AG04450 (cell line): Measurements from ENCODE around the gene RPL36. TPM values are rescaled to one million over a fixed set of nuclear protein-coding genes. Genes with fewer than 3 reads are reported as not detected.

Experiments
- CTCF ChIA-PET: fragments of 300-600, 350-600 bp; formaldehyde crosslinking; extraction: SDS; loops from one replicate; lab custom pipeline; 2022; ENCODE audit warnings: antibody characterized with exemption, inconsistent platforms; lab: Charles Lee
- POLR2A ChIA-PET: fragments of 350-600 bp; formaldehyde crosslinking; extraction: SDS; loops from one replicate; lab custom pipeline; 2021; ENCODE audit warnings: antibody characterized with exemption, inconsistent platforms; lab: Yijun Ruan, JAX
- DNase-seq: peaks from one replicate; pipeline ENCODE4 v3.0.0-alpha.2; 2011; ENCODE audit warnings: low read depth, low spot score
- H3K27ac ChIP-seq: one replicate; pipeline ENCODE4 v1.5.1; 2012; ENCODE audit warnings: low read depth, low read length, control low read depth
- H3K27me3 ChIP-seq: one replicate; pipeline ENCODE4 v1.6.0; 2012; ENCODE audit warnings: low read length; ENCODE audit not compliant: control insufficient read depth, insufficient read depth
- H3K4me3 ChIP-seq: 2 replicates; pipeline ENCODE4 v1.5.1; 2011; ENCODE audit warnings: mild to moderate bottlenecking, low read depth, low read length, control low read depth
- H3K9me3 ChIP-seq: 2 replicates; pipeline ENCODE4 v1.5.1; 2012; ENCODE audit warnings: low read length; ENCODE audit not compliant: control insufficient read depth, insufficient read depth
- polyA plus RNA-seq: library from polyadenylated mRNA; depleted of rRNA; stranded (reverse); fragments of >200 nt; gene quantifications from 2 replicates; pipeline ENCODE4 v1.2.3, GENCODE V29; 2011
- TF ChIP-seq, protein P1 (sequence below): IDR thresholded peaks from 2 replicates; pipeline ENCODE4 v1.5.1; 2011; ENCODE audit warnings: low read depth, low read length, control low read depth, inconsistent platforms

Gene RPL36
- polyA plus RNA-seq, 1 experiment, result 478 TPM

DNA sequence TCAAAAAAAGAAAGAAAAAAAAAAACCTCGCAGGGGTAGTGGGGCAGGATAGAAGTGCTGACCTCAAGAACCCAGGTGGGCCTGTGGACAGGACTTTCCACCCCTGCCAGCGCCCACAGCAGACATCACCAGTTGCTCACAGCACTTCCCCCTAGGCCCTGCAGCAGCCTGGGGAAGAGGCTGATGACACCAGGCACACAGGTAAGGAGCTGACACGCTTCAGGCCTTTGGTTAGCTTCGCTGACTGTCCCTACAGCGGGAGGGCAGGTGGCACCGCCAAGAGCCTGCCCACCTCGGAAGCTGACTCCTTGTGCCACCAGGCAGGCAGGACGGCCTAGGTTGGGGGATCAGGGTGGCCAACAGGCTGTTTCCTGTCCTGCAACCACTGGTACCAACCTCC is 20.9 kb downstream of the RPL36 start:
- no peak overlapping the region for H3K4me3 ChIP-seq
- H3K9me3 ChIP-seq, result no peaks in the 10 kb centered on the region; the same call in 1 of the 2 replicates
- no peak for DNase-seq
- H3K27me3 ChIP-seq, result no peaks in the 10 kb centered on the region
- POLR2A ChIA-PET, result interaction anchor here (0.6 kb wide), 1 partner anchor 9 kb away, joined by 4 read pairs; the partner anchor contains the start of genes CATSPERD and LONP1
- H3K27ac ChIP-seq, result no peak overlapping the region
- TF ChIP-seq, protein P1, sequence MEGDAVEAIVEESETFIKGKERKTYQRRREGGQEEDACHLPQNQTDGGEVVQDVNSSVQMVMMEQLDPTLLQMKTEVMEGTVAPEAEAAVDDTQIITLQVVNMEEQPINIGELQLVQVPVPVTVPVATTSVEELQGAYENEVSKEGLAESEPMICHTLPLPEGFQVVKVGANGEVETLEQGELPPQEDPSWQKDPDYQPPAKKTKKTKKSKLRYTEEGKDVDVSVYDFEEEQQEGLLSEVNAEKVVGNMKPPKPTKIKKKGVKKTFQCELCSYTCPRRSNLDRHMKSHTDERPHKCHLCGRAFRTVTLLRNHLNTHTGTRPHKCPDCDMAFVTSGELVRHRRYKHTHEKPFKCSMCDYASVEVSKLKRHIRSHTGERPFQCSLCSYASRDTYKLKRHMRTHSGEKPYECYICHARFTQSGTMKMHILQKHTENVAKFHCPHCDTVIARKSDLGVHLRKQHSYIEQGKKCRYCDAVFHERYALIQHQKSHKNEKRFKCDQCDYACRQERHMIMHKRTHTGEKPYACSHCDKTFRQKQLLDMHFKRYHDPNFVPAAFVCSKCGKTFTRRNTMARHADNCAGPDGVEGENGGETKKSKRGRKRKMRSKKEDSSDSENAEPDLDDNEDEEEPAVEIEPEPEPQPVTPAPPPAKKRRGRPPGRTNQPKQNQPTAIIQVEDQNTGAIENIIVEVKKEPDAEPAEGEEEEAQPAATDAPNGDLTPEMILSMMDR, result no peak
- CTCF ChIA-PET, result no interaction called here

DNA sequence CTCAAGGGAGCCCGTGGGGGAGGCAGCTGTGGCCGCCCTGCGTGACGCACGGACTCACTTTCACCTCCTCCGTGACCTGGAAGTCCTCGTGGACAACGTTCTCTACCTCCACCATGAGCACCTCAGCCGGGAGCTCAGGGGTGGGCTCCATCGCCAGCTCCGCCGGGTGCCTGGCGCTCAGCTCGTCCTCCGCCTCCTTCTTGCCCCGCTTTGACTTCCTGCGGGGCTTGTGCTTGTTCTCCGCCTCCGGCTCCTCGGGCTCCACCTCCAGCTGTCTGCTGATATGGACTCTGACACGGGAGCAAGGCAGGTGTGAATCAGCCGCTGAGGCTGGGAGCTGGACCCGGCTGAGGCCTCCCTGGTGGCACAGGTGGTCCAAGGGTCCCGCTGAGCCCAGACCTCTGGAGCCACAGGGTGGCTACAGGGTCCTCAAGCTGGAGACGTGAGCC is 21.6 kb downstream of the RPL36 start:
- POLR2A ChIA-PET, result no interaction called here
- Histone ChIP-seq H3K9me3 (no peaks in the 10 kb centered on the region; the same call in 1 of the 2 replicates), H3K4me3 (no peak overlapping the region), H3K27ac (no peak overlapping the region), H3K27me3 (no peaks in the 10 kb centered on the region)
- no peak for DNase-seq
- TF ChIP-seq, protein P1, result no peak
- CTCF ChIA-PET, result interaction anchor here (0.9 kb wide), 1 partner anchor 9 kb away, joined by 3 read pairs; the partner anchor contains the start of gene CATSPERD

DNA sequence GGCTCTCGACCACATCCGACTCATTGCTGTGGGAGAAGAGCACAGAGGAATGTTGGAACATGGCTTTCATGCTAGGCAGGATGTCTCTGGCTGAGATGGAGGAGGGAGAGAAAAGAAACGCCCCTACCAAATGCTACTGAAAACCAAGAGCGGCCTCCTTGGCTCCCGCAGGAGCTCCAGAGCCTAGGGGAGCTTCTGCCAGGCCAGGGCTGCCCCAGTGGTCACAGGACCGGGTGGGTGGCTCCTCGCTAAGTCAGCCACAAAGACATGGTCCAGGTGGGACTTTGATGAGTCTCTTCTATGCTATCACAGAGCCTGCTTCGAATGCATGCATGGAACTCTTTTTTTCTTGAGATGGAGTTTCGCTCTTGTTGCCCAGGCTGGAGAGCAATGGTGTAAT is 23.1 kb downstream of the RPL36 start:
- no peak overlapping the region for H3K27ac ChIP-seq
- no peaks in the 10 kb centered on the region for H3K27me3 ChIP-seq
- POLR2A ChIA-PET, result no interaction called here
- no peak overlapping the region for H3K4me3 ChIP-seq
- no peaks in the 10 kb centered on the region; the same call in 1 of the 2 replicates for H3K9me3 ChIP-seq
- TF ChIP-seq, protein P1, result no peak
- CTCF ChIA-PET, result interaction anchor here (1.0 kb wide), 1 partner anchor 23 kb away, joined by 3 read pairs; the partner anchor contains the start of gene RPL36
- no peak for DNase-seq

GRCh38 chr19:5714816-5715215 is 24.7 kb downstream of the RPL36 start:
- TF ChIP-seq, protein P1, result no peak
- ChIA-PET CTCF (interaction anchor here (0.6 kb wide), 1 partner anchor 253 kb away, joined by 4 read pairs; no protein-coding TSS in a partner anchor), POLR2A (interaction anchor here (0.7 kb wide), 1 partner anchor 8 kb away, joined by 12 read pairs; no protein-coding TSS in a partner anchor)
- no peak overlapping the region for H3K27ac ChIP-seq
- H3K27me3 ChIP-seq, result no peaks in the 10 kb centered on the region
- DNase-seq, result no peak
- H3K9me3 ChIP-seq, result no peaks in the 10 kb centered on the region; the same call in 1 of the 2 replicates
- no peak overlapping the region for H3K4me3 ChIP-seq

GRCh38 chr19:5717215-5717935 is 27.3 kb downstream of the RPL36 start:
- no peaks in the 10 kb centered on the region for H3K27me3 ChIP-seq
- peak overlapping the region; percentile 98 for H3K4me3 ChIP-seq
- ChIA-PET POLR2A (interaction anchor here (0.7 kb wide), 1 partner anchor 173 kb away, joined by 7 read pairs; no protein-coding TSS in a partner anchor), CTCF (interaction anchor here (0.5 to 2.7 kb wide), 2 partner anchors 29 to 57 kb away, joined by 3 to 23 read pairs; partner anchors contain the start of gene RPL36)
- TF ChIP-seq, protein P1, result no peak
- peak overlapping the region; percentile 98 for H3K27ac ChIP-seq
- no peak for DNase-seq
- no peaks in the 10 kb centered on the region for H3K9me3 ChIP-seq
